GM12873 (cell line): ENCODE measurements around the gene SLC4A8.

ENCODE experiments used
- TF ChIP-seq, protein P1 (sequence below): IDR thresholded peaks from 2 replicates; pipeline ENCODE4 v1.5.1; 2012; ENCODE audit warnings: low read depth, mild to moderate bottlenecking, moderate library complexity, low read length, control low read depth; ENCODE audit not compliant: insufficient read depth; ENCODE audit errors: missing control alignments

SLC4A8 gene

DNA sequence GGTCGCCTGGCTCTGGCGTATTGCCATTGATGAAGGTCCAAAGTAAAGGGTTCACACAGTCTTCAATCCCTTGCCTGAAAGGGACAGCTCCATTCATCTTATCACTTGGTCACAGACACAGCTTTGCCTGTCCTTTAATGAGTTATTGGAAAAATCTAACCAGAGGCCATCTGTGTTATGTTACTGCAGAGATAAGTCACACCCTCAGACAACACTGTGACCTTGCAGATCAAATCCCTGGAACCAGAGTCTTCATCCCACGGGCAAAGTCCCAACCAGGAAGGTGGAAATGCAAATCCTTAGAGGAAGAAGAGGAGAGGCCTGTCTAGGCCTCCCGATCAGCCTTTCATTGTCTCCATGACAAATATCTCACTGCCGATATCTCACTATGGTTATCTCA is 98.1 kb downstream of the SLC4A8 start:
- TF ChIP-seq, protein P1, sequence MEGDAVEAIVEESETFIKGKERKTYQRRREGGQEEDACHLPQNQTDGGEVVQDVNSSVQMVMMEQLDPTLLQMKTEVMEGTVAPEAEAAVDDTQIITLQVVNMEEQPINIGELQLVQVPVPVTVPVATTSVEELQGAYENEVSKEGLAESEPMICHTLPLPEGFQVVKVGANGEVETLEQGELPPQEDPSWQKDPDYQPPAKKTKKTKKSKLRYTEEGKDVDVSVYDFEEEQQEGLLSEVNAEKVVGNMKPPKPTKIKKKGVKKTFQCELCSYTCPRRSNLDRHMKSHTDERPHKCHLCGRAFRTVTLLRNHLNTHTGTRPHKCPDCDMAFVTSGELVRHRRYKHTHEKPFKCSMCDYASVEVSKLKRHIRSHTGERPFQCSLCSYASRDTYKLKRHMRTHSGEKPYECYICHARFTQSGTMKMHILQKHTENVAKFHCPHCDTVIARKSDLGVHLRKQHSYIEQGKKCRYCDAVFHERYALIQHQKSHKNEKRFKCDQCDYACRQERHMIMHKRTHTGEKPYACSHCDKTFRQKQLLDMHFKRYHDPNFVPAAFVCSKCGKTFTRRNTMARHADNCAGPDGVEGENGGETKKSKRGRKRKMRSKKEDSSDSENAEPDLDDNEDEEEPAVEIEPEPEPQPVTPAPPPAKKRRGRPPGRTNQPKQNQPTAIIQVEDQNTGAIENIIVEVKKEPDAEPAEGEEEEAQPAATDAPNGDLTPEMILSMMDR, result no peak

DNA sequence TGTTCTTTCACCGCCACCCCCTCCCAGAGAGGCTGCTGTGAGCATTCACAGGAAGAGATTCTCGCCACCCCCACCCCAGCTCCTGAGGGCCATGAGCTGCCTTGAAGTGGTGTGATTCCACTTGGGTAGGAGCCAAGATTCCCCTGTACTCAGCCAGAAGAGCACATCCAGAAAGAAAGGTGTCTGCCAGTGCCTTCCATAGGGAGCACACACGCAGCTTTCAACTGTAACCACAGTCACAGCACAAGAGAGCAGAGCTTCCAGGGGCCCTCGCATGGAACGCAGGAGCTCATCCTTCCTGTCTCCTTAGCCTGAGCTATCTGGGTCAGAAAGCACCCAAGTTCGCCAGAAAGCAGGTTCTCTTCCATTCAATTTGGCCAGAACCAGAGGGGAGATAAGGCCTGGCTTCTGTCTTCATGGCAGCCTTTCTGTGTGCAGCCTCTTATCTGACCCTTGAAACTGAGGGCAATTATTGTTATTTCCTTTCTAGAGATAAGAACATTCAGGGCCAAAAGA is 99.8 kb downstream of the SLC4A8 start:
- TF ChIP-seq, protein P1, result no peak

DNA sequence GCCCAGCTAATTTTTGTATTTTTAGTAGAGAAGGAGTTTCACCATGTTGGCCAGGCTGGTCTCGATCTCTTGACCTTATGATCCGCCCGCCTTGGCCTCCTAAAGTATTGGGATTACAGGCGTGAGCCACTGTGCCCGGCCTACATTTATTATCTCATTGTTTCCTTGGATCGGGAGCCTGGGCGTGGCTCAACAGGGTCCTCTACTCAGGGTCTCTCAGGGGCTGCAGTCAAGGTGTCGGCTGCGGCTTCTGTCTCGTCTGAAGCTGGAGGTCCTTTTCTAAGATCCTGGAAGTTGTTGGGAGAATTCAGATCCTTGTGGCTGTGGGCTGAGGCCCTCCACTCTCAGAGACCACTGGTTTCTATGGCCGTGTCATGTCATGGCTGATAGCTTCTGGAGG is 100.9 kb downstream of the SLC4A8 start:
- TF ChIP-seq, protein P1, result no peak

DNA sequence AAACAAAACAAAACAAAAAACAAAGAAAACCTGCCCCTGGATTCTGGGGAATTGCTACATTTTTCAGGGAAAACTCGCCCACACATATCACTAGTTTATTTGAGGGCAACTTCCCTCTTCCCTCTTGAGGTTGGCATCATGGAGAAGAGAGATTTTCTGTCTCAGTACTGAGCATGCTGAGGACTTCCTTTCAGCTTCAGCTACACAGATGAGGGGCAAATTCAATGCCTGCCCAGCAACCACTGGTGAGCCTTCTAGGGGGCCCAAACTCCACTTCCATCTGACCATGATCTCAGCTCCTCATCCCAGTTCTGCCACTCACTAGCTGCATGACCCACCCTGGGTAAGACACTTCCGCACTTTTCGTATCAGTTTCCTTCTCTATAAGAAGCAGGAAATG is 103.3 kb downstream of the SLC4A8 start:
- TF ChIP-seq, protein P1, result no peak

DNA sequence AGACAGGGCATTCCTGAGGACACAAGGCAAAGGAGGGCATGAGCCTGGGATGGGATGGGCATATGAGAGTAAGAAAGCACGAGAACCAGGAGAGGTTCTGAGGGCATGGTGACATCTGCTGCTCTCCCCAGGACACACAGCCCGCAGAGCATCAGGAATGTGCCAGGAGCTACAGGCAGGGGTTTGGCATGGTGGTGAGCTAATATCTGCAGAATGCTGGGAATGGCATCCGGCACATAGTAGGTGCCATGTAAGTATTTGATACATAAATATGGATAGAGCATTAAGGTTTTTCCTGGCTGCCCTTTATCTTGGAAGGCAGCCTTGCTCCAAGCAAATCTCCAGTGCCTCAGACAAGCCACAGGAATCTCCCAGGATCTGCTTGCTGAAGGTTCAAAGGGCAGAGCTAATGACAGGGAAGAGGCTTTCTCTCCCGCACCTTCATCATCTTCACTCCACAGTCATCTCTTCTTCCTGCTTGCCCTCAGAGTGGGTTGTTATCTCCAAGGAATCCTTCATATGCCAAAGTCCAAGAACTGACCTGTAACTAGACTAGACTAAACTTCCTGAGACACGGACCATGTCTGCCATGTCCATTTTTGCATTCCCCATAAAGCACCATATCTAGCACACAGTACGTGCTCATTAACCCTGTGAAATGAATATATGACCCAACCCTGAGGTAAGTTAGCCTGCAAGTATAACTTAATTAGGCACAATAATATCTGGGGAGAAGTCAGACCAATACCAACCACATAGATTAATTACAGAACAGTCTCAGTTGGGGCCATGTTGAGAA is 104.4 kb downstream of the SLC4A8 start:
- TF ChIP-seq, protein P1, result no peak

DNA sequence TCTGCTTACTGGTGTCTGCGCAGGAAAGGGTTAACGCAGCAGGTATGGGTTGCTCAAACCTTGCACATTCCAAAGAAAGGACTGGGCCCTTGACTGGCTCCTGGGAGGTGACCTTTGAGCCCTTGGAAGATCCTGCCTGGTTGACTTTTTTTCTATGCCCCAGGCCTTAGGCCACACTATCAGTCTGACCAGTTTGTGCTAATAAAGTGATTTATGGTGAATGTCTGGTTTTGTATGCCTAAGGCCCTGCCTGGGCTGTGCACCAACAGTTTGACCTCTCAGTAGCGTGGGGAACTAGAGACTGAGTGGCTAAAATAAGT is 105.0 kb downstream of the SLC4A8 start:
- TF ChIP-seq, protein P1, result no peak

DNA sequence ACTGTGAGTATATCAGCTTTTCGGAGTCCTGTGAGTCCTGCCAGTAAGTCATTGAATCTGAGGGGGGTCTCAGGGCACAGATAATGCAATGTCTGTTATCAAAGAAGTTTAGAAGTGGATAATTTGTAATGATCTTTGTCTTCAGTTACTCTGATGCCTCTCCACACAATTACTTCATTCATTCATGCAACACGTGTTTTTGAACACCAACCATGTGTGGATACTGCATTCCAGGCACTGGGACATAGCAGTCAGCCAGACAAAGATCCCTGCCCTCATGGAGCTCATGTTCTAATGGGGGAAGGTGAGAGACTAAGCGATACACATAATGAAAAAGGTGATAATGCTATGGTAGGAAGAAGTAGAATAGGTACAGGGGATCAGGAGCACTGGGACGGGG is 105.6 kb downstream of the SLC4A8 start:
- TF ChIP-seq, protein P1, result no peak
